Dendritic cell treated with granulocyte-macrophage colony-stimulating factor and Interleukin-4, amounts not matched to agents 40 ng/mL and 50 ng/mL, for 4 days (primary cell): Measurements from ENCODE around the gene SOX8.
A peak's percentile ranks its signal among the peaks of the same experiment; 100 is the strongest.

Experiments used
- H3K27ac Mint-ChIP-seq: one replicate; pipeline ENCODE4 v1.8.0; 2022; ENCODE audit warnings: mild to moderate bottlenecking, mixed read lengths
- H3K27me3 Mint-ChIP-seq: one replicate; pipeline ENCODE4 v1.8.0; 2022; ENCODE audit warnings: mild to moderate bottlenecking, mixed read lengths
- H3K36me3 Mint-ChIP-seq: one replicate; pipeline ENCODE4 v1.8.0; 2022; ENCODE audit warnings: low read depth, mixed read lengths
- H3K4me1 Mint-ChIP-seq: one replicate; pipeline ENCODE4 v1.8.0; 2022; ENCODE audit warnings: low read depth, mixed read lengths
- H3K4me3 Mint-ChIP-seq: one replicate; pipeline ENCODE4 v1.8.0; 2022; ENCODE audit warnings: mild to moderate bottlenecking, moderate library complexity, mixed read lengths
- H3K9me3 Mint-ChIP-seq: one replicate; pipeline ENCODE4 v1.8.0; 2022; ENCODE audit warnings: mixed read lengths
- intact Hi-C: fragments of 100-400 bp; cut with micrococcal nuclease; formaldehyde crosslinking; loops from one replicate; pipeline ENCODE4 v1.15.0; 2022

Gene SOX8

DNA sequence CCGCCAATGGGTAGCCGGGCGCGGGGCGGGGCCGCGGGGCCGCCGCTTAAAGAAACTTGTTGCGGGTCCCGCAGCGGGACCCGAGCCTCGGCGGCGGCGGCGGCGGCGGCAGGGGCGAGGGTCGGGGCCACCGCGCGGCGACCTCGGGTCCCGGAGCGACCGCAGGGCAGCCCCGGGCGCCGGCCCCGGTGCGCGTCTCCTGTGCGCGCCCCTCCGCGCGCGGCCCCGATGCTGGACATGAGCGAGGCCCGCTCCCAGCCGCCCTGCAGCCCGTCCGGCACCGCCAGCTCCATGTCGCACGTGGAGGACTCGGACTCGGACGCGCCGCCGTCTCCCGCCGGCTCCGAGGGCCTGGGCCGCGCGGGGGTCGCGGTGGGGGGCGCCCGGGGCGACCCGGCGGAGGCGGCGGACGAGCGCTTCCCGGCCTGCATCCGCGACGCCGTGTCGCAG, at the start of gene SOX8:
Gene SOX8, plus strand, starts transcription at position 76 of the 450 bp plus-strand sequence. Its CDS starts 153 bp downstream, at position 229.
- Mint-ChIP-seq H3K27ac (peak within 1 kb of the TSS; percentile 36), H3K4me1 (peaks cover 10% of the 10 kb centered on the region), H3K36me3 (no peaks in the 10 kb centered on the region), H3K4me3 (peak within 1 kb of the TSS; percentile 91), H3K9me3 (no peaks in the 10 kb centered on the region), H3K27me3 (peaks cover 67% of the 10 kb centered on the region)
- intact Hi-C loops = no loop called here

- H3K36me3 Mint-ChIP-seq = peaks cover 46% of the 10 kb centered on the region
- no peaks in the 10 kb centered on the region for H3K27me3 Mint-ChIP-seq
- no peaks in the 10 kb centered on the region for H3K4me1 Mint-ChIP-seq
- no peak overlapping the region for H3K27ac Mint-ChIP-seq
- no peak overlapping the region for H3K4me3 Mint-ChIP-seq
- intact Hi-C loops = no loop called here
- H3K9me3 Mint-ChIP-seq = no peaks in the 10 kb centered on the region
These were observed 48.7 kb upstream of the SOX8 start for GRCh38 chr16:932831-933330.

- no peaks in the 10 kb centered on the region for H3K27me3 Mint-ChIP-seq
- H3K36me3 Mint-ChIP-seq = peaks cover 46% of the 10 kb centered on the region
- H3K4me3 Mint-ChIP-seq = no peak overlapping the region
- no peak overlapping the region for H3K27ac Mint-ChIP-seq
- no peaks in the 10 kb centered on the region for H3K4me1 Mint-ChIP-seq
- no peaks in the 10 kb centered on the region for H3K9me3 Mint-ChIP-seq
- intact Hi-C loops = no loop called here
These were observed 48.0 kb upstream of the SOX8 start for GRCh38 chr16:933581-933980.

DNA sequence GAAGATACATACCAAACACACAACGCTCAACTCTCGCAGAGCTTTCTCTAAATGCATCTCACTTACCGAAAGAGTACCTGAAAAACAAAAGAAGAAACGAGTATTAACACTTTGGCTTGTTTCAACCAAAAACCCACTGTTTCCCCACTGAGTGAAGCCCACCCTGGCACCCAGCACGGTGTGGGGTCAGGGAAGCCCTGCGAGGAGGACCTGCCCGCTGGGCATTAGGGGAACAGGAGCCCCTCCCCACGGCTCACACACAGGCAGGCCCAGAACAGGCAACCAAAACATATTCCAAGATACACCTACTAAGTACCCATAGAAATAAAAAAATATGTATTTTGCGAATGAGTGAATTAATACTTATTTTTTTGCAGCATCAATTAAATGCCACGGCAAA, 47.4 kb upstream of the SOX8 start:
- Mint-ChIP-seq H3K27me3 (no peaks in the 10 kb centered on the region), H3K27ac (no peak overlapping the region), H3K9me3 (no peaks in the 10 kb centered on the region), H3K36me3 (peaks cover 41% of the 10 kb centered on the region), H3K4me3 (no peak overlapping the region), H3K4me1 (no peaks in the 10 kb centered on the region)
- intact Hi-C loops = no loop called here

GRCh38 chr16:935684-936083, 45.9 kb upstream of the SOX8 start:
- peaks cover under 1% of the 10 kb centered on the region for H3K9me3 Mint-ChIP-seq
- H3K4me3 Mint-ChIP-seq = no peak overlapping the region
- intact Hi-C loops = no loop called here
- H3K36me3 Mint-ChIP-seq = peaks cover 26% of the 10 kb centered on the region
- no peak overlapping the region for H3K27ac Mint-ChIP-seq
- no peaks in the 10 kb centered on the region for H3K4me1 Mint-ChIP-seq
- H3K27me3 Mint-ChIP-seq = no peaks in the 10 kb centered on the region

DNA sequence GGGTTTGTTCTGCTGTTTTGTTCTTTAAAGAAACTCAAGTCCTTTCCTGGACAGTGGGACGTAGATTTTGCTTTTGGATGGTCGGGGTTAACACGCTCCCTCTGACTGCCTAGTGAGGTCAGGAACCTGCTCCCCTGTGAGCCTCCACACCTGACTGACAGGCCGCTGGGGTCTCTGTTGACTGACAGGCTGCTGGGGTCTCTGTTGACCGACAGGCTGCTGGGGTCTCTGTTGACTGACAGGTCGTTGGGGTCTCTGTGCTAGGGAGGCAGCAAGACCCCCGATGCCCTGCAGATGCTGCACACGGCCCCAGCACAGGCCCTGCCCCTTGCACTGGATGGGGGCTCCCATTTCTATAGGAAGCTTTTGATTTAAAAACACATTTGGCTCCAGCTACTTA, 44.3 kb upstream of the SOX8 start:
- Mint-ChIP-seq H3K4me1 (no peaks in the 10 kb centered on the region), H3K27me3 (no peaks in the 10 kb centered on the region), H3K4me3 (no peak overlapping the region), H3K36me3 (peaks cover 16% of the 10 kb centered on the region), H3K9me3 (peaks cover 17% of the 10 kb centered on the region), H3K27ac (no peak overlapping the region)
- intact Hi-C loops = no loop called here

DNA sequence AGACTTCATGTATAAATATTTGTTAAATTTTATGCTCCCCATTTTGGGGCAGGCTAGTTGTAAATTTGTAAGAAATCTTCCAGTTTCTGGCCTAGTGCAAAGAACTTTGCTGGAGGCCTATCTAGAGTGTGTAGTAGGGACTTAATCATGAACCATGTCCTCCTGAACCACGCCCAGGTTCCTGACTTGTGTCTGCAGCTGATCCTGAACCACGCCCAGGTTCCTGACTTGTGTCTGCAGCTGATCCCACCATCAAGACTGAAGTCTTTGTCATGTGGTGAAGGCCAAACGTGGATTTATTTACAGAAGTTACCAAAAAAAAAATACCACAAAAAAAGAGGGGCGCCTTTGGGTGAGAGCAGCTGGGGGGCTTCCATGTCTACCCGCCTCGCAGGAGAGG, 43.8 kb upstream of the SOX8 start:
- H3K4me1 Mint-ChIP-seq = no peaks in the 10 kb centered on the region

GRCh38 chr16:938136-938535, 43.4 kb upstream of the SOX8 start:
- Mint-ChIP-seq H3K36me3 (peaks cover 9% of the 10 kb centered on the region), H3K27ac (no peak overlapping the region), H3K4me3 (no peak overlapping the region)

More for the DNA sequence above, 43.8 kb upstream of the SOX8 start:
- Mint-ChIP-seq H3K36me3 (peaks cover 13% of the 10 kb centered on the region), H3K27me3 (no peaks in the 10 kb centered on the region), H3K4me3 (no peak overlapping the region), H3K27ac (no peak overlapping the region), H3K9me3 (peaks cover 21% of the 10 kb centered on the region)
- intact Hi-C loops = no loop called here

GRCh38 chr16:938752-939151, 42.8 kb upstream of the SOX8 start:
- Mint-ChIP-seq H3K4me3 (no peak overlapping the region), H3K4me1 (no peaks in the 10 kb centered on the region), H3K27me3 (no peaks in the 10 kb centered on the region), H3K27ac (no peak overlapping the region), H3K9me3 (peaks cover 25% of the 10 kb centered on the region), H3K36me3 (peaks cover 3% of the 10 kb centered on the region)
- intact Hi-C loops = no loop called here

More at GRCh38 chr16:938136-938535, 43.4 kb upstream of the SOX8 start:
- intact Hi-C loops = no loop called here
- Mint-ChIP-seq H3K27me3 (no peaks in the 10 kb centered on the region), H3K4me1 (no peaks in the 10 kb centered on the region), H3K9me3 (peaks cover 25% of the 10 kb centered on the region)

- Mint-ChIP-seq H3K4me3 (no peak overlapping the region), H3K27me3 (no peaks in the 10 kb centered on the region), H3K9me3 (peaks cover 25% of the 10 kb centered on the region), H3K36me3 (no peaks in the 10 kb centered on the region), H3K4me1 (no peaks in the 10 kb centered on the region), H3K27ac (no peak overlapping the region)
- intact Hi-C loops = no loop called here
These were observed 42.3 kb upstream of the SOX8 start for GRCh38 chr16:939311-939710.

DNA sequence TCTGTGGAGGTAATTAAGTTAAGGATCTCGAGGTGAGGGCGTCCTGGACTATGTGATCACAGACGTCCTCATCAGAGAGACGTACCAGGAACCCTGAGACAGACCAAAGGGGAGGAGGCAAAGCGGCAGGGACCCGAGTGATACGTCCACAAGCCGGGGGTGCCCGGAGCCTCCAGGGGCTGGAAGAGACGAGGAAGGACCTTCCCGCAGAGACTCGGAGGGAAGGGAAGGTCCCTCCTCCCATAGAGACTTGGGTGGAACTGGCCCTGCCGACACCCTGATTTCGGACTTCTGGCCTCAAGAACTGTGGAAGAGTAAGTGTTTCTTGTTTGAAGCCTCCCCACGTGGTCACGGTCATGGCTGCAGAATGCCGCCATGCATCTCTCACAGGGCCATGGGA, 41.6 kb upstream of the SOX8 start:
- Mint-ChIP-seq H3K4me3 (no peak overlapping the region), H3K9me3 (peaks cover 25% of the 10 kb centered on the region), H3K4me1 (no peaks in the 10 kb centered on the region), H3K27me3 (no peaks in the 10 kb centered on the region), H3K27ac (no peak overlapping the region), H3K36me3 (no peaks in the 10 kb centered on the region)
- intact Hi-C loops = no loop called here

DNA sequence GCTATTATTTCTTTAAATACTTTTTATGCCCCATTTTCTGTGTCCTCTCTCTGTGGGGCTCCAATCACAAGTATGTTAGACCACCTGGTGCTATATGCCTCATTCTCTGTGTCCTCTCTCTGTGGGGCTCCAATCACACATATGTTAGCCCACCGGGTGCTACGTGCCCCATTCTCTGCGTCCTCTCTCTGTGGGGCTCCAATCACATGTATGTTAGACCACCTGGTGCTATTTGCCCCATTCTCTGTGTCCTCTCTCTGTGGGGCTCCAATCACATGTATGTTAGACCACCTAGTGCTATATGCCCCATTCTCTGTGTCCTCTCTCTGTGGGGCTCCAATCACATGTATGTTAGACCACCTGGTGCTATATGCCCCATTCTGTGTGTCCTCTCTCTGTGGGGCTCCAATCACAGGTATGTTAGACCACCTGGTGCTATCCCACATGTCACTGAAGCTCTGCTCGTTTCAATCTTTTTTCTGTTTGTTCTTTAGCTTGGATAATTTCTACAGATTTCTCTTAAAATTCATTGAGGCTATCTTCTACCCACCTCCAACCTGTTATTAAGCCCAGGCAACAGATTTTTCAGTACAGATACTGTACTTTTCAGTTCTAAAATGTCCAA, 39.0 kb upstream of the SOX8 start:
- no peaks in the 10 kb centered on the region for H3K4me1 Mint-ChIP-seq
- no peaks in the 10 kb centered on the region for H3K27me3 Mint-ChIP-seq
- H3K36me3 Mint-ChIP-seq = peaks cover 22% of the 10 kb centered on the region
- intact Hi-C loops = no loop called here
- no peak overlapping the region for H3K4me3 Mint-ChIP-seq
- H3K27ac Mint-ChIP-seq = no peak overlapping the region
- H3K9me3 Mint-ChIP-seq = peaks cover 25% of the 10 kb centered on the region

DNA sequence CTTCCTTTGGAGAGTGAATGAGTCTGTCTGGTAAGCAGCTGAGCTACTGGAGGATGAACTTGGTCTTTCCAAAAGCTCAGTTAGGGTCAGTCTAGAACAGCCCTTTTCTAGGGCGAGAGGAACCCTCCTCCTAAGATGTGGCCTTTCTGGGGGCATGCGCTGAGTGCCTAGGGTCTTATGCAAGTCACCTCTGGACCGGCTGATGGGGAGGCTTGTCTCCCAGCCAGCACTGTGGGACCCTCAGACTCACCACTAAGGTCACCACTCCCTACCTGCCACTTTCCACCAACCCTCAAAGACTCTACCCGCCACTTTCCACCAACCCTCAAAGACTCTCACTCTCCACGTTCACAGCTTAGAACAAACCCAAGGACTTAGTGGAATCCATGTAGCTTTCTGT, 37.6 kb upstream of the SOX8 start:
- Mint-ChIP-seq H3K27ac (no peak overlapping the region), H3K36me3 (peaks cover 25% of the 10 kb centered on the region), H3K4me1 (no peaks in the 10 kb centered on the region), H3K9me3 (peaks cover 32% of the 10 kb centered on the region), H3K4me3 (no peak overlapping the region), H3K27me3 (no peaks in the 10 kb centered on the region)
- intact Hi-C loops = no loop called here

DNA sequence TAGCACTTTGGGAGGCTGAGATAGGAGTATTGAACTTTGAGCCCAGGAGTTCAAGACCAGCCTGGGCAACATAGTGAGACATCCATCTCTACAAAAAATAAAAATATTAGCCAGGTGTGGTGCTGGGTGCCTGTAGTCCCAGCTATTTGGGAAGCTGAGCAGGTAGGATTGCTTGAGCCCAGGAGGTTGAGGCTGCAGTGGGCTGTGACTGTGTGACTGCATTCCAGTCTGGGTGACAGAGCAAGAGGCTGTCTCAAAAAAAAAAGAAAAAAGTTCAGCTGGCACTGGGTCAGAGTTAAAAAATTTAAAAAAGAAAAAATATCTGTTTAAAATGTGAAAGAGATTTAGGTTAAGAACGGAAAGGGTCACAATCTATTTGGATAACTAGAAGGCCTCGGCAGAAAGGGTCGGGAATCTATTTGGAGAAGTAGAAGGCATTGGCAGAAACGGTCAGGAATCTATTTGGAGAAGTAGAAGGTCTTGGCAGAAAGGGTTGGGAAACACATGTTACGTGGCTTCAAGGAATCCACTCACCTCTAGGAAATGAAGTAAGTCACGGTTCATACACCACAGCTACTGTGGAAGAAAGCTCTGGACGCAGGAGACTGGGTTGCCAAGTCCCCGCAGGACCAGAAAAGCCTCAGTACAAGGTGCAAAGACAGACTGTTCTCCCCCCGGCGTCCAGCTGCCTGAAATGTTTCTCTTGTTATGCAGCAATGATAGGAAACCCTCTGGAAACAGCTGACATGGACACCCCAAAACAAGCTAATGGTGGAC, 36.1 kb upstream of the SOX8 start:
- peaks cover 25% of the 10 kb centered on the region for H3K36me3 Mint-ChIP-seq
- intact Hi-C loops = no loop called here
- no peaks in the 10 kb centered on the region for H3K4me1 Mint-ChIP-seq
- H3K27me3 Mint-ChIP-seq = no peaks in the 10 kb centered on the region
- H3K27ac Mint-ChIP-seq = no peak overlapping the region
- H3K9me3 Mint-ChIP-seq = peaks cover 32% of the 10 kb centered on the region
- H3K4me3 Mint-ChIP-seq = no peak overlapping the region
